HG02852 (cell line): ENCODE data around the gene TMEM141.
A peak's percentile ranks its signal among the peaks of the same experiment; 100 is the strongest.
"Not testable (repeated sequence)": the region's sequence is repeated elsewhere in the genome, so short reads cannot be mapped to it uniquely, and the experiment has no call there.

Experiments
- ATAC-seq: cut with Tn5 transposase; IDR thresholded peaks from one replicate; pipeline ENCODE4 v1.9.1; 2021; ENCODE audit warnings: mild to moderate bottlenecking, moderate library complexity; ENCODE audit not compliant: unreplicated experiment

Gene TMEM141

DNA sequence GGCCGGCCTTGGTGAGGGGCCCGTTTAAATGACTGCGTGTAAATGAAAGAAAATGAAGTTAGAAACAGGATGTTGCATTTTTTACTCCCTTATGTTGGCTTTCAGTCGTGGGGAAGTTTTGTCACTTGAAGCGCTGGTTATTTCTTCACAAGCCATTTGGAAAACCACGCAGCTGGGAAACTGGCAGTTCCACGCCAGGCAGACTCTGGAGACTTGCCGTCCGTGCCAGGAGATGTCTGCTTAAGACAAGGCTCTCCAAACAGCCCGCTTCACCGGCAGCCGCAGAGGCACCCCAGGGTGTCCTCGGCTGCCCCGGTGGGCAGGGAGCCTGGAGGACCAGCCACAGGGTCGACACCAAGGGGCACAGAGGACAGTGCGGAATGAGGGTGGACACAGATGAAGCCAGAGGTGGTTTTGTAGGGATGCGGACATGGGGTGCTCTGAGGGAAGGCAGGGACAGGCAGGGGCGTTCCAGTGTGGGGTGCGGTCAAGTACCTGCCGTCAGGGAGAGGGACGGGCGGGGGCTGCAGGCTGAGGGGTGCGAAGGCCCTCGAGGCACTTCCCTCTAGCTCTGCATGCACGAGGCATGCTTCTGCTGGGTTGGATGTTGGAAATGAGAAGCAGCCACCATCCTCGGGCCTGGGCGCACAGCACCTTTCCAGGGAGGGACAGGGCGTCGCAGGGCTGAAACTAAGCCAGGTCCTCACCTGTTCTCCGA is 40.0 kb downstream of the TMEM141 start:
- ATAC-seq, result no peak

DNA sequence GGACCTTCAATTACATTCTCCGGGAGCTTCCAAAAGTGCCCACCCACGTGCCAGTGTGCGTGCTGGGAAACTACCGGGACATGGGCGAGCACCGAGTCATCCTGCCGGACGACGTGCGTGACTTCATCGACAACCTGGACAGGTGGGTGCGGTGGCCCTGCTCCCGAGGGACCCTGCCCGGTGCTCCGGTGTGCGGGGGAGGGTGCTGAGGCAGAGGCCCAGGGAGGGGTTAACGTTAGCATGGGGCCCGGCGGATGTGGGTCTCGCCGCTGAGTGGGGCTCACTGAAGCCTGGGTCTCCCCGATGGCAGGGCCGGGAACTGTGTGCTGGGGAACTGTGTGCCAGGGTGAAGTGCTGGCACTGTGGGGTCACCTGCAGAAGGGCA is 40.6 kb downstream of the TMEM141 start:
- no peak for ATAC-seq

DNA sequence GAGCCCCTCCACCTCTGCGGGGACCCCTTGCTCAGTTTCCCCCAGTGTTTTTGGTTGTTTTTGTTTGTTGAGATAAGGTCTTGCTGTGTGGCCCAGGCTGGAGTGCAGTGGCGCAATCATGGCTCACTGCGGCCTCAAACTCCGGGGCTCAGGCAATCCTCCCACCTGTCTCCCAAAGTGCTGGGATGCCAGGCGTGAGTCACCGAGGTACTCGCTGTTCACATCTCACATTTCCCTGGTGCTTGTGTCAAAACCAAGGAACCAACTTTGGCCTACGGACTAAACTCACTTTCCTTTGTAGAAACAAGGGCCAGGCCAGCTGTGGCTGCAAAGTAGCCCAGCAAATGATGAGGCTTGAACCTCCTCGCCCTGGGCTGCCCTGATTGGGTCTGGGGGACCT is 41.4 kb downstream of the TMEM141 start:
- no peak for ATAC-seq

DNA sequence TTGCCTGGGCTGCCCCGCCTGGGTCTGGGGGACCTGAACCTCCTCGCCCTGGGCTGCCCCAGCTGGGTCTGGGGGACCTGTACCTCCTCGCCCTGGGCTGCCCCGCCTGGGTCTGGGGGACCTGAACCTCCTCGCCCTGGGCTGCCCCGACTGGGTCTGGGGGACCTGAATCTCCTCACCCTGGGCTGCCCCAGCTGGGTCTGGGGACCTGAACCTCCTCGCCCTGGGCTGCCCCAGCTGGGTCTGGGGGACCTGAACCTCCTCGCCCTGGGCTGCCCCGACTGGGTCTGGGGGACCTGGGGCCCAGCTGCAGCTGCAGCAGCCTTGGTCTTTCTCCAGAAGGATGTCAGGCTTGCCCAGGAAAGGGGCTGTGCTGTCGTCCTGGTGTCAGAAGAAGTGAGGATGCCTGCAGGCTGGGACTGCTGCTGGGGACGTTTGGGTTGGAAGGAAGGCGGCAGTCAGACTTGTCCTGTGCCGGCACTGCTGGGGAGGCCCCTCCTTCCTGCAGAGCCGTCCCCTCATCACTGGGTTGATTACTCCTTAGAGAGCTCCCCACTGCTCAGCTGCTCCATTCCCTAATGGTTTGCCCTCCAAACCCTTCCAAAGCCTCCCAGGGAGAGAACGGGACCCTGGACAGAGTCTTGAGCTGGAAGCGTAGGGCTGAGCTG is 42.4 kb downstream of the TMEM141 start:
- not testable (repeated sequence) for ATAC-seq

DNA sequence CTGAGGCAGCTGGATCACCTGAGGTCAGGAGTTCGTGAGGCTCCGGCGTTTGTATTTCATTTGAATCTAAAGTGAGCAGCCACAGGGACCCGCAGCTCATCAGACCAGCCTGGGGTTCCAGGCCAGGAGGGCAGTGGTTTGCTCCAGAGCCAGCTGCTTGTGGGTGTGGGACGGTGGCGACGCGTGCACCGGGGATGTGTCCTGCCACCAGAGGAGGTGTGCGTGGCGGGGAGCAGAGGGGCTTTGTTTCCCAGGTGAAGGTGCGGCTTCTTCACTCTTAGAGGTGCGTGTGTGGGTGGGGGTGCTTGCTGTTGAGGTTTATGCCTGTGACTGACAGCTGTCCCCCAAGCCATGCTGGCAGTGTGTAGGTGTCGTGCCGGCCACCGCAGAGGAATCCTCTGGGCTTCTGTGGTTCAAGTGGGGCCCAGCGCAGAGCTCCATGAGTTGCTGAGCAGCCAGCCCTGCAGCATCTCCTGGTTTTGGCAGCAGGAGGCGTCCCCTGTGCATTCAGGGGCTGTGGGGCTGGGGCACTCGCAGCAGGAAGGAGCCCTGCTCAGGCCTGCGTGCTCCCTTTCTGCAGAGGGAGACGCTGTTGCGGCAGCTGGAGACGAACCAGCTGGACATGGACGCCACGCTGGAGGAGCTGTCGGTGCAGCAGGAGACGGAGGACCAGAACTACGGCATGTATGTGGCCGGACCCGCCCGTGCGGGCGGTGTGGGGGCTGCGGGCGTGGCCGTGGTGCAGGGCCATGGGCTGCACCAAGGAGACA is 44.2 kb downstream of the TMEM141 start:
- ATAC-seq, result no peak

DNA sequence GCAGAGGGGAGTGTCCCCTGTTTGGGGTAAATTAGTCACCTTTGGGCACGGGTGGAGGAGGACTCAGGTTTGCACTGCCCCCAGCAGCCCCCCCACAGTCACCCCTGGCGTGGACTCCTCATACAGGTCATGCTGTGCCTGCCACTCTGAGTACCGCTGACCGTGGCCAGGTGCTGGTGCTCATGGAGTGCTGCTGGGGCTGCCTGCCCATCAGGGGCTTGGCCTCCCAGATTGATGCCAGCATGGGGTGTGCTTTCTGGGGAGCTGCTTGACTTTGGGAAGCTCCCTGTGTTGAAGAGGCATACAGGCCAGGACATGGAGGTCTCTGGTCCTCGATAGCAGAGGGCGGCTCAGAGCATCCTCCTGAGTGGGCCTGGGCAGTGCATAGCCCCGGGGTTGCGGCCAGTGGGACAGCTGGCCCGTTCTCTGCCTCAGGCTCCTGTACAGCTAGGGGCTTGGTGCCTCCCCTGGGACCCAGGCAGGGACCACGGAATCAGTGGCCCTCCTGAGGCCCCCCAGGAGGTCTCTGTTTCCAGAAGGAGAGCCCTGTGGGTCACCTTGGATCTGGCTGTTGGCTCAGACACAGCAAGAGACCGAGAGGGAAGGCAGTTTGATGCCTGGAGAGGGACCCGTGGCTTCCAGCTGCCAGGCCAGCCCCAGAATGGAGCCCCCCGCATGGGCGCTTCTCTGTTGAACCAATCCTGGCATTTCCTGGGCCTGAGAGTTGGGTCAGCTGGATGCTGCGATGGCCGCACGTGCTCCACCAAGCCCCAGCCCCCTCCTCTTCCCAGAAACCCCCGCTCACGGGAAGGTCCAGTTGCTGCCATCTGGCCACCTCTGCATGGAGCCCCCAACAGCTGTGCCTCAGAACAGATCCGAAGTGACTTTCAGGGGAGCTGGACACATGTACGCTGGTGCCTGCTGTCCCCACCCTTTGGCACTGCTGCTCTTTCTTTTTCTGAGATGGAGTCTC is 45.1 kb downstream of the TMEM141 start:
- ATAC-seq, result no peak

DNA sequence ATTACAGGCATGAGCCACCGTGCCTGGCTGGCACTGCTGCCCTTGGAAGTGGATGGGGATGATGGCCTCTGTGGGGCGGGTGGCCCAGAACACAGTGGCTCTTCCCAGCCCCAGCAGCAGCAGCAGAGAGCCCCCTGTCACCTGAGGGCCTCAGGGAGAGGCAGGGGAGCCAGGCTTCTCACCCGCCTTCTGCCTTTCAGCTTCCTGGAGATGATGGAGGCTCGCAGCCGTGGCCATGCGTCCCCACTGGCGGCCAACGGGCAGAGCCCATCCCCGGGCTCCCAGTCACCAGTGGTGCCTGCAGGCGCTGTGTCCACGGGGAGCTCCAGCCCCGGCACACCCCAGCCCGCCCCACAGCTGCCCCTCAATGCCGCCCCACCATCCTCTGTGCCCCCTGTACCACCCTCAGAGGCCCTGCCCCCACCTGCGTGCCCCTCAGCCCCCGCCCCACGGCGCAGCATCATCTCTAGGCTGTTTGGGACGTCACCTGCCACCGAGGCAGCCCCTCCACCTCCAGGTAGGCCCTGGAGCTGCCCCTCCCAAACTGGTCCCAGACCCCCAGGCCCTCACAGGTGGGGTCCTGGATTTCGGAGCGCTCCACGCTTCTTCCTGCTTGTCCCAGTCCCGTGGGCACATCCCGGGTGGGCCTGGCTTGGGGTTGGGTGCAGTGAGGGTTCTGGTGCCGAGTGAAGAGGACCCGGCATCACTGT is 46.2 kb downstream of the TMEM141 start:
- ATAC-seq, result no peak

DNA sequence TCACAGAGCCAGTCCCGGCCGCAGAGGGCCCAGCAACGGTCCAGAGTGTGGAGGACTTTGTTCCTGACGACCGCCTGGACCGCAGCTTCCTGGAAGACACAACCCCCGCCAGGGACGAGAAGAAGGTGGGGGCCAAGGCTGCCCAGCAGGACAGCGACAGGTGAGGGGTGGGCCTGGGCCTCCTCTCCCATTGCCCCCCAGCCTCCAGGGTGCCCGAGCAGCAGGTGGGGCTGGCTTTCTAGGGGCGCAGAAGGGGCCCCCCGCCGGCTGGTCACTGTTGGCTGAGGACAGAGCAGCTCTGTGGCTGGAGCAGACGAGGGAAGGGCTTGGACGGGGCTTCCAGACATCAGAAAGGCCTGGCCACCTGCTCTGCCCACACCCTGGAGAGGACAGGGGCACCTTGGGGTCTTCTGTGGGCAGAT is 46.7 kb downstream of the TMEM141 start:
- ATAC-seq, result not testable (repeated sequence)

DNA sequence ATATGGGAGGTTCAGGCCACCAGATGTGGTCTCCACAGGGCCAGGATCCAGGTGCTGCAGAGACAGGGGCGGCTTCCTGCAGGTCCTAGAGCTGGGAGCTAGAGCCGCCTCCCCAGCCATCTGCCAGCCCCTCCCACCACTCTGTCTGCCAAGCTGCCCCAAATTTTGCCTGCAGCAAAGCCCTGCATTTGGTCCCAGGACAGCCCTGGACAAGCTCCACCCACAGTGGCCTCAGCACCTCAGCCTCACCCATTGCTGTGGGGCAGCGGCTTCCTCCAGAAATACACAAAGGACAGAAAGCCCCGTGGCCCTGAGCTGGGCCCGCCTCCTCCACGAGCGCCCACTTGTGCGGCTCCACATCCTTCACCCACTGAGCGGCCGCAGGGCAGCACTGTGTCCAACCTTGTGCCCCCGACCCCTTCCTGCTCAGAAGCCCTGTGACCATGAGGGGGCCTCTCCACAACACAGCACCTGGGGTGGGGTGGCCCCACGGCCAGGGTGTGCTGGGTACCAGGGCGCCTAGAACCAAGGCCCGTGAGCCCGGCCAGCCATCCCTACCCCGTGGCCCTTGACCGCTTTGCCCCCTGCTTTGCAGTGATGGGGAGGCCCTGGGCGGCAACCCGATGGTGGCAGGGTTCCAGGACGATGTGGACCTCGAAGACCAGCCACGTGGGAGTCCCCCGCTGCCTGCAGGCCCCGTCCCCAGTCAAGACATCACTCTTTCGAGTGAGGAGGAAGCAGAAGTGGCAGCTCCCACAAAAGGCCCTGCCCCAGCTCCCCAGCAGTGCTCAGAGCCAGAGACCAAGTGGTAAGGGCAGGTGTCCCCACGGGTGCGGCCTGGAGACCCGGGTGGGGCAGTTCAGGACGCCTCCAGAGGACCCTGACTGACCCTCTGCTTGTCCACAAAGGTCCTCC is 47.4 kb downstream of the TMEM141 start:
- ATAC-seq, result no peak

DNA sequence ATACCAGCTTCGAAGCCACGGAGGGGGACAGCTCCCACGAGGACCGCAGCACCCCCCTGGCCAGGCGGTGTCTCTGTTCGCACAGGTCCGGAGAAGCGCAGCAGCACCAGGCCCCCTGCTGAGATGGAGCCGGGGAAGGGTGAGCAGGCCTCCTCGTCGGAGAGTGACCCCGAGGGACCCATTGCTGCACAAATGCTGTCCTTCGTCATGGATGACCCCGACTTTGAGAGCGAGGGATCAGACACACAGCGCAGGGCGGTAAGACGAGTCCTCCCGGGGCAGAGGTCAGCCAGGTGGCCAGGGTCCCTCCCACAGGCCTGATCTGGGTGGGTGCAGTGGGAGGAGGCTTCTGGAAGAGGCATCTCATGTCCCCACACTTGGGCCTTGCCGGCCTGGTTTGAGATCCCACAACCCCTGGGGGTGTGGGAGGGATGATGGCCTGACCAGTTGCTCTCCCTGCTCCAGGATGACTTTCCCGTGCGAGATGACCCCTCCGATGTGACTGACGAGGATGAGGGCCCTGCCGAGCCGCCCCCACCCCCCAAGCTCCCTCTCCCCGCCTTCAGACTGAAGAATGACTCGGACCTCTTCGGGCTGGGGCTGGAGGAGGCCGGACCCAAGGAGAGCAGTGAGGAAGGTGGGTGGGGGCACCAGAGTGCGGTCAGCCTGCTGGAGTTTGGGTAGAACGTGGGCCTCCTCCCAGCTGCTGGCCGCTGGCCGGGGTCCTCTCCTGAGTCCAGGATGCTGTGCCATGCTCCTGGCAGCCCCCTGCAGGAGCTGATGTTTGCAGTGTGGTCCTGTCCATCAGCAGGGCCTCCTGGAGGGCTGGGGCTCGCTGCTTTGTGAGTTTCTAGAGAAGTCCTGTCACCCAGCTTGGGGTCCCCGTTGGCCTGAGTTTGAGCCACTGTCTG is 48.3 kb downstream of the TMEM141 start:
- ATAC-seq, result no peak

DNA sequence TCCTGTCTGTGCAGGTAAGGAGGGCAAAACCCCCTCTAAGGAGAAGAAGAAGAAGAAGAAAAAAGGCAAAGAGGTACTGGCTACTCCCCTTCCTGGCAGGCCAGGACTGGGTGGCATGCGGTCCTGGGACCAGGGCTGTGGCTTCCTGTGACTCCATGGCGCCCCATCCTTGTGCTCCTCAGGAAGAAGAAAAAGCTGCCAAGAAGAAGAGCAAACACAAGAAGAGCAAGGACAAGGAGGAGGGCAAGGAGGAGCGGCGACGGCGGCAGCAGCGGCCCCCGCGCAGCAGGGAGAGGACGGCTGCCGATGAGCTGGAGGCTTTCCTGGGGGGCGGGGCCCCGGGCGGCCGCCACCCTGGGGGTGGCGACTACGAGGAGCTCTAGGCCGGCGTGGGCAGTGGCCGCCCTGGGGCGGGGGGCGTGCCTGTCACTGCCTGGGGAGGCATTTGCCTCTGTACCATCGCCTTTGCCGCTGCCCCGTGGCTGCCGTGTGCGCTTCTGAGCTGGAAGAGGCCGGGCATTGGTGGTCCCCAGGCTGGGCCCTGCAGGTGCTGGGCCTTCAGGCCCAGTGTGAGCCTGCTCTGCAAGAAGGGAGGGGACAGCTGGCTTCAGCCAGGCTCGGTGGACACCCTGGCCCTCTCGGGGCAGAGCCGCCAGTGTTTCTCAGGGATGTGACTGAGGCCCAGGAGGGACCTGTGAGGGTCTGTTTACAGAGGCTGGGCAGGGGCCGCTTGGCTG is 49.2 kb downstream of the TMEM141 start:
- ATAC-seq, result no peak

DNA sequence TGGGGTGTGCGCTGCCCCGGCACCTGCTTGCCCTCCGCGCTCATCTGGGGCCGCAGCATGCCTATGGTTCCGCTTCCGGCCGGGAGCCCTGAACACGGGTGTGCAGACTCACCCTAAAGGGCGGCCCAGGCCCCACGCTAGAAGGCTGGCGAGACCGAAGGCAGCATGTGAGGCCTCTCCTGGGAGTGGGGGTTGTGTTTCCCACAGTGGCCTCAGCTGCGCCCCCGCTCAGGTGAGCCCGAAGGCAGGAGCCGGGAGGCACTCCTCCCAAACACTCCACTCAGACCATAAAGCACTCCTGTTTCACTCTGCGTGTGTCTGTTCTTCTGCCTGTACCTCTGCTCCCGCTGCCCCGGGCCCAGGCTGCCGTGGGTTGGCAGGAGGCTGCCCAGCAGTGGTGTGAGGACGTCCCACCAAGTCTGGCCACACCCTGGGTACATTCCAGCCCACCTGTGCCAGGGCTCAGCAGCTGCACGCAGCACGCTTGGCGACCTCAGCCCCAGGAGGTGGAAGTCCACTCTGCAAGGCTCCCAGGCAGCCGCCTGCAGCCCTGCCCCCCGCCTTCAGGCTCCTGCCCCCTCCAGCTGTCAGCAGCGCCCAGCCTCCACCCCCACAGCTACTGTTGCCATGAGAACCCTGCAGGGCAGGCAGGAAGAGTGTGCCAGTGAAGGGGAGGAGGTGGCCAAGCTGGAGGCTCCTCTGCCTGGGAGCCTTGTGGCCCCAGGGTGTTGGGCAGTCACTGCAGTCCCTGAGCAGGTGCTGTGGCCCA is 49.9 kb downstream of the TMEM141 start:
- no peak for ATAC-seq

DNA sequence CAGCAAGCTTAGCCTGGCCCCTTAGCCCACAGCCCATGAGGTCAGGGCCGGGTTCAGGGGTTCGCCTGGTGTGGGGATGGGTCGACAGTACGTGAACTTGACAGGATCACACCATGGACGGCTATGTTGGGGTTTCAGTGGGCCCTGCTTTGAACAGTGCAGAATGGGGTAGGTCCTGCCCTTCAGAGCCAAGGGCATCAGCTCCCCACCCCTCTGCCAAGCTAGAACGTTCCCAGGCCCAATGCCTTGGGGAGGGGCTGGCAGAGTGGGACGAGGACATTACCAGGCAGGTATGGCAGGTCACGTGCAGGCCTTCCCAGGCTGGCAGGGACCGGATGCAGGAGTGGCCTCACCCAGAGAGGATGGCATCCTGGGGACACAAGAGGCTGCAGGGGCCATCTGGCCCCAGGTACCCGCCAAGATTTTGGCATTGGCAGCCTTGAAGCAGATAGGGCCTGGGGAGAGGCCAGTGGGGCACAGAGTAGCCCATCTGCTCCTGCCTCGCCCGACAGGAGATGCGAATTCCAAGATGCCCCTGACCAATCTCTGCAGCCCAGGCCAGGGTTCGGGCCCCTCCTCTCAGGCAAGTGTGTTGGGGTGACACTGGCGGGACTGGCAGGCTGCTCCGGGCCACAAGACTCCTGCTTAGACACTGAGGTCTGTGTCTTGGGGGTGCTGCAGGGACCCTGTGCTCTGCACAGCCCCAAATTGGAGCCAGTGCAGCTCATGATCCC is 50.7 kb downstream of the TMEM141 start:
- not testable (repeated sequence) for ATAC-seq

DNA sequence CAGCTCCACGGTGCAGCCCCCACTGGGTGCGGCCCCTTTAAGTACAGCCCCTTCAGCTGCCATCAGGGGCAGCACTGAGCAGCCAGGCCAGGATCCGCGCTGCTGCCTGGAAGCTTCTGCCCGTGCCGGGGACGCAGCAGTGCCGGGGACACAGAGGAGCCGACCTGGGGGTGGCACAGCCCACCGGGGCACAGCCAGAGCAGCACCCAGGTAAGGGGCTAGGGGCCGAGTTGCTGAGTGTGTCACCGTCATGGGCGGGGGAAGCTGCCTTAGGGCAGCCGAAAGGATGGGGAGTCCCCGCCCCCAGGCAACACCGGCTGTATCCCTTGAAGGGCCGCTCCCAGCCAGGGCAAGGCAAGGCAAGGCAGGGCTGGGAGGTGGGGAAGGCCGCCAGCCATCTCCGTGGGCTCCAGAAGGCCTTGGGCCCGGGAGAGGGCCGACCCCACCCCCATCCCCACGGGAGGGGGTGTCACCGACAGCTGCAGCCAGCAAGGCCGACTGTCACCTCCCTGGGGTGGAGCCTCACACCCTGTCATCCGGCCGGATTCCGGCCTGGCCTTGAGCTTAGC is 51.3 kb downstream of the TMEM141 start, which contains the start of gene AJM1:
AJM1 (plus strand) TSS at position 99 of the 569 bp plus-strand sequence. CDS start 1,937 bp downstream, outside the sequence.
- peak; percentile 72 for ATAC-seq
